Upper lobe of left lung (tissue), 6 donors: ENCODE data around the gene KMT2A. TPM values are rescaled to one million over a fixed set of nuclear protein-coding genes. Genes with fewer than 3 reads are reported as not detected.
A peak's percentile ranks its signal among the peaks of the same experiment; 100 is the strongest.

Experiments used
- ATAC-seq, 2 donors: fragments of 200-7000 bp; cut with Tn5 transposase; one replicate each; pipeline ENCODE4 v1.9.1; 2022; ENCODE audit warnings: mild to moderate bottlenecking in 2 of 2, moderate library complexity in 2 of 2; ENCODE audit not compliant: low FRiP score in 2 of 2
- DNase-seq, 2 donors: peaks; one replicate each; pipeline ENCODE4 v3.0.0-alpha.2; 2019 to 2020
- H3K27ac ChIP-seq, 4 donors: fragments of 200-600 bp; sonication (generic); one replicate each; pipeline ENCODE4 v1.5.1; 2016 to 2019
- H3K27me3 ChIP-seq, 4 donors: fragments of 200-600 bp; sonication (generic); one replicate each; pipeline ENCODE4 v1.5.1; 2017 to 2019
- H3K36me3 ChIP-seq, 4 donors: fragments of 200-600 bp; sonication (generic); one replicate each; pipeline ENCODE4 v1.5.1; 2016 to 2019
- H3K4me1 ChIP-seq, 4 donors: fragments of 200-600 bp; sonication (generic); one replicate each; pipeline ENCODE4 v1.5.1; 2018 to 2019
- H3K4me3 ChIP-seq, 4 donors: fragments of 200-600 bp; sonication (generic); one replicate each; pipeline ENCODE4 v1.5.1; 2017 to 2019; ENCODE audit warnings: mild to moderate bottlenecking in 2 of 4, moderate library complexity in 1 of 4
- H3K9me3 ChIP-seq, 4 donors: fragments of 200-600 bp; sonication (generic); one replicate each; pipeline ENCODE4 v1.5.1; 2018 to 2019
- CTCF ChIP-seq, 6 experiments: fragments of 450-650 bp in 4 of 6; fragments of 200-600 bp in 2 of 6; sonication (generic) in 2 of 6; IDR thresholded peaks; one replicate each; pipeline ENCODE4 v1.5.1; 2016 to 2019; ENCODE audit warnings: antibody characterized with exemption in 6 of 6
- EP300 ChIP-seq, 4 donors: sonication (generic); formaldehyde crosslinking; IDR thresholded peaks; one replicate each; pipeline ENCODE4 v1.5.1; 2017; ENCODE audit warnings: antibody characterized with exemption in 4 of 4, control low read depth in 2 of 4
- POLR2A ChIP-seq, 4 donors: fragments of 450-650 bp; IDR thresholded peaks; one replicate each; pipeline ENCODE4 v1.5.1; 2016 to 2017; ENCODE audit warnings: antibody characterized with exemption in 4 of 4, mild to moderate bottlenecking in 2 of 4
- POLR2AphosphoS5 ChIP-seq, 2 donors: sonication (generic); formaldehyde crosslinking; IDR thresholded peaks; one replicate each; pipeline ENCODE4 v1.5.1; 2017; ENCODE audit warnings: antibody characterized with exemption in 2 of 2
- WGBS, 2 donors: methylation state at CpG; one replicate each; pipeline ENCODE4 v1.1.5; 2017 to 2018; 5-methylcytosine and 5-hydroxymethylcytosine counted together
- total RNA-seq, 6 donors: library from RNA; depleted of rRNA in 4 of 6; stranded (reverse); fragments of >200 nt in 4 of 6; gene quantifications; one replicate each; pipeline versions ENCODE4 v1.1.0 to v1.2.1, GENCODE V29; 2016 to 2021
- donor health status: DM: no; HTN: no; CAD: no; lungs with moderate emphysema.
- donor health status: DM: no; HTN: yes; CAD: no; lungs with severe emphysema.

The KMT2A gene
- total RNA-seq, 6 donors from 2014 or later: 42.0 to 97.1 (median 58.4) TPM

DNA sequence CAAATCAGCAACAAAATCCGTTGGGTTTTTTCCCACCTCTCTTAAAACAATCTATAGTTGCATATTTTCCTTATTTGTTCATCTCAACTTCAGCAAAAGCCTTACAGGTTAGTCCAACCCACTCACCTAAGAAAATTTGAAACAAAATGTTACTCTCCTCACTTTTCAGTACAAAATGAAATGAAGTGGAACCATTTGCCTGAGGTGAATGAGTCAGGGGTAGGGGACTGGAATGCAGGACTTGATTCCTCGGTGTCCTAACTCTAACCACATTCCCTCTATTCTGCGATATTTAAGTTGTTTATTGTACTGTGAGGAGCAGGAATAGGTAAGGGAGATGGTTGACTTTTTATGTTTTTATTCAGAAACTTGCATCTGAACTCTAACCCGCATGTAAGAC lies 18.5 kb upstream of the KMT2A start:
- TF ChIP-seq EP300 (IDR thresholded peaks at IDR 0.05): no peak
- no peak for TF ChIP-seq CTCF (IDR thresholded peaks at IDR 0.05)
- TF ChIP-seq POLR2A (IDR thresholded peaks at IDR 0.05): no peak
- TF ChIP-seq POLR2AphosphoS5 (IDR thresholded peaks at IDR 0.05): no peak
- peaks cover 0 to 5% (median 0%) of the 10 kb centered on the region in 4 donors for H3K4me1 ChIP-seq
- H3K9me3 ChIP-seq: no peaks in the 10 kb centered on the region
- DNase-seq (no peak), ATAC-seq (no peak)
- H3K4me3 ChIP-seq: no peak overlapping the region
- no peak overlapping the region for H3K27ac ChIP-seq
- WGBS, 2 donors: 82 to 84% methylated on average over 4 of the region's 4 CpGs
- H3K27me3 ChIP-seq: no peaks in the 10 kb centered on the region
- H3K36me3 ChIP-seq: peaks cover 0 to 9% (median 4%) of the 10 kb centered on the region in 4 donors

GRCh38 chr11:118418766-118419165 lies 17.5 kb upstream of the KMT2A start:
- H3K4me1 ChIP-seq: peaks cover 0 to 5% (median 0%) of the 10 kb centered on the region in 4 donors
- no peaks in the 10 kb centered on the region for H3K27me3 ChIP-seq
- H3K36me3 ChIP-seq: peaks cover 0 to 7% (median 3%) of the 10 kb centered on the region in 4 donors
- TF ChIP-seq CTCF (IDR thresholded peaks at IDR 0.05) (no peak), POLR2AphosphoS5 (IDR thresholded peaks at IDR 0.05) (no peak), POLR2A (IDR thresholded peaks at IDR 0.05) (no peak), EP300 (IDR thresholded peaks at IDR 0.05) (no peak)
- ATAC-seq (no peak), DNase-seq (no peak)
- WGBS, 2 donors: 76 to 84% methylated on average over 5 of the region's 5 CpGs
- no peaks in the 10 kb centered on the region for H3K9me3 ChIP-seq
- no peak overlapping the region for H3K27ac ChIP-seq
- no peak overlapping the region for H3K4me3 ChIP-seq

- Histone ChIP-seq H3K36me3 (no peaks in the 10 kb centered on the region), H3K27me3 (no peaks in the 10 kb centered on the region), H3K4me3 (no peak overlapping the region), H3K4me1 (no peaks in the 10 kb centered on the region), H3K27ac (no peak overlapping the region), H3K9me3 (no peaks in the 10 kb centered on the region)
- WGBS, 2 donors: 0 to 11% methylated on average over 1 of the region's 1 CpG
- no peak for ATAC-seq
- no peak for DNase-seq
- TF ChIP-seq POLR2AphosphoS5 (IDR thresholded peaks at IDR 0.05) (no peak), CTCF (IDR thresholded peaks at IDR 0.05) (no peak), EP300 (IDR thresholded peaks at IDR 0.05) (no peak), POLR2A (IDR thresholded peaks at IDR 0.05) (no peak)
These were observed 8.6 kb upstream of the KMT2A start for GRCh38 chr11:118427707-118428106.

DNA sequence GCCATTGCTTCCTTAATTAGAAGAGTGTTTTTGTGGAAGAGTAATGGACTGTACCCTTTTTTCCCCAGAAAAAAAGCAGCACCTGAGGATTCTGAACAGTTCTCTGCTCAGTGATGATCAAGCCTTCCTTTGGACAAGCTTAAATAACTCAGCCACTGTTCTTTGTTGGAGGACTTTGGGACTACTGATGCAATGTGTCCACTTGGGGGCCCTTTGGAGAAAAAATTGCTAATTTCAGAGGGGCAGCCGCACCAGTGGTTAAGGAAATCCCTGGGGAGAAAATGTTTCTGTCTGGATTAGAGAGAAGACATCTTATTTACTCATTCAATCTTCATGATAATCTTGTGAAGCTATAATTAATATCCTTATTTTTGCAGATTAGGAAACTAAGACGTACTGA lies 5.3 kb upstream of the KMT2A start:
- H3K9me3 ChIP-seq: no peaks in the 10 kb centered on the region
- peaks cover 0 to under 1% (median under 1%) of the 10 kb centered on the region in 4 donors for H3K27me3 ChIP-seq
- no peak overlapping the region for H3K4me3 ChIP-seq
- no peaks in the 10 kb centered on the region for H3K36me3 ChIP-seq
- WGBS, 2 donors: 79 to 83% methylated on average over 2 of the region's 2 CpGs
- H3K4me1 ChIP-seq: peaks cover 7 to 15% (median 10%) of the 10 kb centered on the region in 4 donors
- DNase-seq: no peak
- no peak overlapping the region for H3K27ac ChIP-seq
- no peak for ATAC-seq
- TF ChIP-seq POLR2AphosphoS5 (IDR thresholded peaks at IDR 0.05) (no peak), EP300 (IDR thresholded peaks at IDR 0.05) (no peak), CTCF (IDR thresholded peaks at IDR 0.05) (no peak), POLR2A (IDR thresholded peaks at IDR 0.05) (no peak)

GRCh38 chr11:118434123-118434552 lies 2.2 kb upstream of the KMT2A start:
- Histone ChIP-seq H3K27ac (no peak overlapping the region), H3K9me3 (no peaks in the 10 kb centered on the region), H3K36me3 (no peaks in the 10 kb centered on the region), H3K4me1 (peaks cover 21 to 34% (median 28%) of the 10 kb centered on the region in 4 donors), H3K27me3 (peaks cover 0 to 4% (median 2%) of the 10 kb centered on the region in 4 donors), H3K4me3 (peak overlapping the region in 3 of 4 donors; percentile 81 to 99 (median 94))
- no peak for ATAC-seq
- 3 to 5% methylated on average over 9 of the region's 9 CpGs for WGBS, 2 donors
- no peak for DNase-seq
- TF ChIP-seq POLR2A (IDR thresholded peaks at IDR 0.05) (no peak), POLR2AphosphoS5 (IDR thresholded peaks at IDR 0.05) (no peak), EP300 (IDR thresholded peaks at IDR 0.05) (no peak), CTCF (IDR thresholded peaks at IDR 0.05) (no peak)
